K562 (cell line): ENCODE results near the gene TIA1. TPM values are rescaled to one million over a fixed set of nuclear protein-coding genes. Genes with fewer than 3 reads are reported as not detected.

Experiments used
- ATAC-seq: fragments of 200-7000 bp; cut with Tn5 transposase; 3 replicates; pipeline ENCODE4 v1.9.1; 2020; ENCODE audit warnings: moderate library complexity
- BruUV-seq: library from RNA; stranded (reverse); fragments of 400-500 nt; replicated peaks from 2 replicates; lab custom pipeline; 2021; lab: Mats Ljungman, UMichigan
- CTCF ChIA-PET: fragments of 300-600 bp; formaldehyde crosslinking; extraction: SDS; loops from one replicate; lab custom pipeline; 2021; ENCODE audit warnings: low intra/inter-chr PET ratio; lab: Yijun Ruan, JAX
- POLR2A ChIA-PET: fragments of 300-600, 350-650 bp; sonication (Branson Sonifier 250); formaldehyde crosslinking; extraction: SDS; loops from one replicate; lab custom pipeline; 2021; ENCODE audit warnings: antibody characterized with exemption, inconsistent platforms; lab: Yijun Ruan, JAX
- DNase-seq, 4 experiments: peaks; one replicate each; pipeline versions ENCODE4 v3.0.0 to v3.0.0-alpha.2; 2011 to 2018; ENCODE audit warnings: low spot score in 3 of 4, mixed read lengths in 3 of 4; ENCODE audit errors: extremely low read depth in 1 of 4
- FAIRE-seq: peaks from 2 replicates; lab custom pipeline; 2011; peaks lifted over from hg19 to GRCh38; lab: Jason Lieb, UNC
- H2AFZ ChIP-seq: 2 replicates; pipeline ENCODE4 v1.6.0; 2011; ENCODE audit warnings: low read depth, low read length, control low read depth, inconsistent platforms
- H3K27ac ChIP-seq: fragments of 200-600 bp; 3 replicates; pipeline ENCODE4 v1.8.0; 2011; ENCODE audit warnings: low read depth, mild to moderate bottlenecking, control low read depth, inconsistent platforms, low read length, moderate library complexity, mixed read lengths; ENCODE audit errors: extremely low read depth
- H3K27me3 ChIP-seq, 2 experiments: fragments of 300-600 bp in 1 of 2; 2 replicates in 1 of 2; 3 replicates in 1 of 2; pipeline versions ENCODE4 v1.6.0 to v1.8.0; 2011; ENCODE audit warnings: inconsistent platforms in 2 of 2, low read length in 2 of 2, mild to moderate bottlenecking in 1 of 2, mixed read lengths in 1 of 2, moderate library complexity in 1 of 2; ENCODE audit not compliant: control insufficient read depth in 2 of 2, insufficient read depth in 2 of 2
- H3K36me3 ChIP-seq: fragments of 300-600 bp; 3 replicates; pipeline ENCODE4 v1.8.0; 2011; ENCODE audit warnings: mild to moderate bottlenecking, low read length, inconsistent platforms; ENCODE audit not compliant: control insufficient read depth, insufficient read depth
- H3K4me1 ChIP-seq, 2 experiments: fragments of 200-600 bp in 1 of 2; replicated peaks in 1 of 2; 2 replicates in 1 of 2; 3 replicates in 1 of 2; pipeline versions ENCODE4 v1.5.1 to v1.8.0; 2011; ENCODE audit warnings: inconsistent platforms in 2 of 2, low read length in 2 of 2, mild to moderate bottlenecking in 1 of 2, mixed read lengths in 1 of 2, moderate library complexity in 1 of 2; ENCODE audit not compliant: control insufficient read depth in 2 of 2, insufficient read depth in 2 of 2
- H3K4me2 ChIP-seq: 2 replicates; pipeline ENCODE4 v1.6.1; 2011; ENCODE audit warnings: low read length, control low read depth, inconsistent platforms, mixed read lengths; ENCODE audit not compliant: insufficient read depth
- H3K4me3 ChIP-seq: fragments of 200-600 bp; sonication (generic), shearing (Covaris generic); 2 replicates; pipeline ENCODE4 v1.5.1; 2016; ENCODE audit warnings: control low read depth, inconsistent platforms
- H3K79me2 ChIP-seq: fragments of 200-600 bp; 3 replicates; pipeline ENCODE4 v1.8.0; 2011; ENCODE audit warnings: low read length, inconsistent platforms; ENCODE audit not compliant: control insufficient read depth, insufficient read depth
- H3K9ac ChIP-seq, 2 experiments: 2 replicates each; pipeline versions ENCODE4 v1.6.0 to v1.6.1; 2011; ENCODE audit warnings: low read depth in 2 of 2, low read length in 2 of 2, control low read depth in 1 of 2, inconsistent platforms in 1 of 2, mild to moderate bottlenecking in 1 of 2, mixed read lengths in 1 of 2; ENCODE audit not compliant: insufficient read depth in 1 of 2
- H3K9me1 ChIP-seq: one replicate; pipeline ENCODE4 v1.6.0; 2011; ENCODE audit warnings: inconsistent platforms, mild to moderate bottlenecking, low read length, moderate library complexity; ENCODE audit not compliant: control insufficient read depth, insufficient read depth
- H3K9me3 ChIP-seq: replicated peaks from 2 replicates; pipeline ENCODE4 v1.5.1; 2011; ENCODE audit warnings: low read depth, low read length, inconsistent platforms; ENCODE audit not compliant: control insufficient read depth, insufficient read depth
- H4K20me1 ChIP-seq: replicated peaks from 2 replicates; pipeline ENCODE4 v1.6.1; 2011; ENCODE audit warnings: low read length, inconsistent platforms, mixed read lengths; ENCODE audit not compliant: control insufficient read depth, insufficient read depth
- BCLAF1 ChIP-seq, 2 experiments: fragments of 450-650 bp in 1 of 2; IDR thresholded peaks; 2 replicates each; pipeline ENCODE4 v1.6.1; 2011 to 2017; ENCODE audit warnings: low read depth in 2 of 2, antibody characterized with exemption in 1 of 2, borderline replicate concordance in 1 of 2, low read length in 1 of 2, mild to moderate bottlenecking in 1 of 2, mixed read lengths in 1 of 2; ENCODE audit not compliant: control insufficient read depth in 1 of 2
- ILF3 ChIP-seq: fragments of 450-650 bp; IDR thresholded peaks from 2 replicates; pipeline ENCODE4 v1.6.1; 2018; ENCODE audit warnings: antibody characterized with exemption, mild to moderate bottlenecking, moderate library complexity, borderline replicate concordance
- TSC22D4 ChIP-seq: fragments of 450-650 bp; IDR thresholded peaks from 2 replicates; pipeline ENCODE4 v1.6.1; 2016; ENCODE audit warnings: missing genetic modification characterization, missing biosample characterization, control low read depth
- ZFP91 ChIP-seq: sonication (generic); formaldehyde crosslinking; IDR thresholded peaks from 2 replicates; pipeline ENCODE4 v1.8.0; 2022; ENCODE audit warnings: mild to moderate bottlenecking, missing genetic modification reagents
- ZNF785 ChIP-seq: fragments of 250-450 bp; sonication (Bioruptor Pico); IDR thresholded peaks from 2 replicates; pipeline ENCODE4 v1.4.0; 2020; ENCODE audit warnings: mild to moderate bottlenecking
- WGBS: fragments of 100-300 bp; shearing (Covaris generic); methylation state at CpG from one replicate; pipeline ENCODE4 v1.1.6; 2016; ENCODE audit warnings: low coverage, mixed read lengths; ENCODE audit not compliant: insufficient coverage; ENCODE audit errors: missing lambda C conversion rate; 5-methylcytosine and 5-hydroxymethylcytosine counted together
- in situ Hi-C: fragments of 300-500 bp; cut with MboI; formaldehyde crosslinking; loops from 4 replicates; pipeline ENCODE4 v1.15.0; 2018; ENCODE audit warnings: inconsistent platforms, mixed read lengths
- intact Hi-C: fragments of 100-400 bp; cut with micrococcal nuclease; formaldehyde crosslinking; loops from 2 replicates; pipeline ENCODE4 v1.14.2; 2022
- polyA plus RNA-seq, 8 experiments: library from polyadenylated mRNA; depleted of rRNA in 4 of 8; stranded (reverse) in 5 of 8; unstranded in 3 of 8; fragments of >200 nt; fragmentation: Nextera tagmentation in 2 of 8; fragmentation: Illumina TruSeq in 1 of 8; extraction: Ambion mirVana in 2 of 8; extraction: Trizol in 1 of 8; gene quantifications; 2 replicates each; pipeline versions ENCODE4 v1.2.1 to v1.2.3, GENCODE V29; 2011 to 2014; ENCODE audit warnings: inconsistent platforms in 1 of 8, missing spikeins in 1 of 8
- total RNA-seq, 7 experiments: library from RNA; depleted of rRNA in 6 of 7; stranded (reverse); fragments of >200 nt in 6 of 7; fragmentation: Illumina TruSeq in 2 of 7; extraction: Trizol in 2 of 7; gene quantifications; 2 replicates each; pipeline versions ENCODE4 v1.2.1 to v1.2.3, GENCODE V29; 2011 to 2021; ENCODE audit warnings: low replicate concordance in 1 of 7

The TIA1 gene
- total and polyA plus RNA-seq, 9 of the 15 experiments (the other 6 are each of a cell fraction or from before 2014, with no cell fraction given), result 25.3 to 129 (median 79.6) TPM

- ChIA-PET CTCF (no interaction called here), POLR2A (interaction anchor here (1.3 to 6.3 kb wide), 2 partner anchors 11 to 25 kb away, joined by 3 to 59 read pairs; partner anchors contain the start of genes PCYOX1 and SNRPG)
- in situ Hi-C loops, result no loop called here
- no peaks in the 10 kb centered on the region for H3K27me3 ChIP-seq
- TF ChIP-seq TSC22D4 (tag), result no peak
- TF ChIP-seq ZNF785, result no peak
- no peak for TF ChIP-seq BCLAF1 (IDR thresholded peaks at IDR 0.05; ENCODE audit: borderline replicate concordance in 1 of 2, control insufficient read depth in 1 of 2, low read depth in 2 of 2, low read length in 1 of 2)
- no peak for TF ChIP-seq ZFP91 (CRISPR knock-in tag)
- no peak for TF ChIP-seq ILF3
- H3K79me2 ChIP-seq, result peaks cover 48% of the 10 kb centered on the region
- DNase-seq (no peak), ATAC-seq (no peak), FAIRE-seq (no peak)
- BruUV-seq, result no TSS peak
- peaks cover 6% of the 10 kb centered on the region for H4K20me1 ChIP-seq
- no peaks in the 10 kb centered on the region for H3K9me1 ChIP-seq
- H3K27ac ChIP-seq, result no peak overlapping the region
- 76% methylated on average over 5 of the region's 5 CpGs for WGBS
- H2AFZ ChIP-seq, result no peak overlapping the region
- H3K4me1 ChIP-seq, result no peaks in the 10 kb centered on the region; a peak in 1 of 5 replicates
- no peak overlapping the region for H3K4me2 ChIP-seq
- H3K9me3 ChIP-seq, result no peaks in the 10 kb centered on the region
- intact Hi-C loops, result no loop called here
- H3K9ac ChIP-seq, result no peak overlapping the region
- H3K4me3 ChIP-seq, result no peak overlapping the region
- H3K36me3 ChIP-seq, result peaks cover 82% of the 10 kb centered on the region
Measured at GRCh38 chr2:70282439-70282838, 34.0 kb upstream of the TIA1 start.
